Measurements from ENCODE around the gene P3H2. TPM values are rescaled to one million over a fixed set of nuclear protein-coding genes. Genes with fewer than 3 reads are reported as not detected.

The P3H2 gene
- total RNA-seq, 1 experiment from 2014 or later: 0.76 TPM

- CTCF ChIA-PET: interaction anchor here (1.5 kb wide), 1 partner anchor 36 kb away, joined by 3 read pairs; no protein-coding TSS in a partner anchor
Observed at GRCh38 chr3:190013943-190014924, 106.5 kb downstream of the P3H2 start.

More at GRCh38 chr3:190013943-190014924, 106.5 kb downstream of the P3H2 start:
- ATAC-seq (no peak), DNase-seq (ENCODE audit: low read depth, low spot score) (no peak)
- H3K4me1 ChIP-seq (ENCODE audit: control insufficient read depth in 1 of 2, insufficient read depth in 2 of 2, low read length in 2 of 2): peaks cover 14 to 39% of the 10 kb centered on the region in 2 experiments
- POLR2A ChIA-PET: no interaction called here
- H3K9ac ChIP-seq (ENCODE audit: low read length): no peak overlapping the region
- no peaks in the 10 kb centered on the region for H3K36me3 ChIP-seq (ENCODE audit: control insufficient read depth in 1 of 2, insufficient read depth in 2 of 2, low read length in 2 of 2)
- H3K9me2 ChIP-seq (ENCODE audit: insufficient read depth): 0 out of 2 replicates have a peak, but pooled peaks cover 4% of the 10 kb centered on the region
- intact Hi-C loops (cut with micrococcal nuclease): no loop called here
- no peak overlapping the region for H3K4me3 ChIP-seq (replicated peaks in 1 of 2; ENCODE audit: low read depth in 1 of 2, low read length in 2 of 2)
- no peak overlapping the region for H3K27ac ChIP-seq (ENCODE audit: low read depth, low read length)
- peak overlapping the region; percentile 66 for H2AFZ ChIP-seq (ENCODE audit: low read depth, low read length, poor library complexity, severe bottlenecking)
- H3K27me3 ChIP-seq (ENCODE audit: insufficient read depth, low read length): no peaks in the 10 kb centered on the region; the same call in 1 of the 2 replicates
- H3K79me2 ChIP-seq (ENCODE audit: insufficient read depth, low read length): no peaks in the 10 kb centered on the region
- TF ChIP-seq REST (IDR thresholded peaks at IDR 0.05; ENCODE audit: low read depth) (no peak), ZFX (IDR thresholded peaks at IDR 0.05) (no peak), SRF (IDR thresholded peaks at IDR 0.05; ENCODE audit: low read depth) (no peak)
- H4K20me1 ChIP-seq (ENCODE audit: insufficient read depth): no peaks in the 10 kb centered on the region
- no peaks in the 10 kb centered on the region for H3K9me3 ChIP-seq (ENCODE audit: control insufficient read depth in 1 of 2, insufficient read depth in 1 of 2, low read depth in 1 of 2, low read length in 2 of 2)
- no TSS peak for BruUV-seq (replicated peaks)
- H3K4me2 ChIP-seq (ENCODE audit: low read length): no peak overlapping the region; the same call in 1 of the 2 replicates
- RAD21 ChIA-PET (ENCODE audit: low non-redundant PET in 1 of 2, low total read pairs in 2 of 2, uncharacterized antibody in 2 of 2, unreplicated experiment in 2 of 2): no interaction called here

Data from HCT116 (cell line).